Measurements from ENCODE around the gene CITED4.

The CITED4 gene

GRCh38 chr1:40853113-40853884 lies 8.9 kb downstream of the CITED4 start:
- no peaks in the 10 kb centered on the region for H3K9me3 ChIP-seq (ENCODE audit: control insufficient read depth, insufficient read depth, low read length)
- H3K4me1 ChIP-seq (ENCODE audit: control insufficient read depth, insufficient read depth, low read length): no peaks in the 10 kb centered on the region
- H3K36me3 ChIP-seq (ENCODE audit: control insufficient read depth, insufficient read depth, low read length): no peaks in the 10 kb centered on the region
- H3K27ac ChIP-seq (ENCODE audit: low read depth, low read length): no peak overlapping the region
- no peak overlapping the region for H3K4me3 ChIP-seq (ENCODE audit: low read depth, low read length)
- no peak overlapping the region for H3K9ac ChIP-seq (ENCODE audit: low read depth, low read length)
- no peaks in the 10 kb centered on the region for H3K27me3 ChIP-seq (ENCODE audit: control insufficient read depth, insufficient read depth, low read length)

- H3K4me1 ChIP-seq (ENCODE audit: control insufficient read depth, insufficient read depth, low read length): no peaks in the 10 kb centered on the region
Observed at GRCh38 chr1:40851643-40852042, 10.5 kb downstream of the CITED4 start.

GRCh38 chr1:40849801-40850592 lies 12.2 kb downstream of the CITED4 start:
- Histone ChIP-seq H3K4me3 (ENCODE audit: low read depth, low read length) (no peak overlapping the region), H3K4me1 (ENCODE audit: control insufficient read depth, insufficient read depth, low read length) (no peaks in the 10 kb centered on the region), H3K27ac (ENCODE audit: low read depth, low read length) (no peak overlapping the region), H3K36me3 (ENCODE audit: control insufficient read depth, insufficient read depth, low read length) (no peaks in the 10 kb centered on the region), H3K27me3 (ENCODE audit: control insufficient read depth, insufficient read depth, low read length) (no peaks in the 10 kb centered on the region), H3K9me3 (ENCODE audit: control insufficient read depth, insufficient read depth, low read length) (no peaks in the 10 kb centered on the region), H3K9ac (ENCODE audit: low read depth, low read length) (no peak overlapping the region)

More at GRCh38 chr1:40851643-40852042, 10.5 kb downstream of the CITED4 start:
- Histone ChIP-seq H3K27me3 (ENCODE audit: control insufficient read depth, insufficient read depth, low read length) (no peaks in the 10 kb centered on the region), H3K9me3 (ENCODE audit: control insufficient read depth, insufficient read depth, low read length) (no peaks in the 10 kb centered on the region), H3K27ac (ENCODE audit: low read depth, low read length) (no peak overlapping the region), H3K9ac (ENCODE audit: low read depth, low read length) (no peak overlapping the region), H3K4me3 (ENCODE audit: low read depth, low read length) (no peak overlapping the region), H3K36me3 (ENCODE audit: control insufficient read depth, insufficient read depth, low read length) (no peaks in the 10 kb centered on the region)

GRCh38 chr1:40848530-40849189 lies 13.5 kb downstream of the CITED4 start:
- Histone ChIP-seq H3K36me3 (ENCODE audit: control insufficient read depth, insufficient read depth, low read length) (no peaks in the 10 kb centered on the region), H3K9ac (ENCODE audit: low read depth, low read length) (no peak overlapping the region), H3K9me3 (ENCODE audit: control insufficient read depth, insufficient read depth, low read length) (no peaks in the 10 kb centered on the region), H3K4me3 (ENCODE audit: low read depth, low read length) (no peak overlapping the region), H3K4me1 (ENCODE audit: control insufficient read depth, insufficient read depth, low read length) (no peaks in the 10 kb centered on the region), H3K27me3 (ENCODE audit: control insufficient read depth, insufficient read depth, low read length) (no peaks in the 10 kb centered on the region), H3K27ac (ENCODE audit: low read depth, low read length) (no peak overlapping the region)

- H3K4me3 ChIP-seq (ENCODE audit: low read depth, low read length): no peak overlapping the region
- H3K4me1 ChIP-seq (ENCODE audit: control insufficient read depth, insufficient read depth, low read length): no peaks in the 10 kb centered on the region
- H3K27ac ChIP-seq (ENCODE audit: low read depth, low read length): no peak overlapping the region
- H3K9me3 ChIP-seq (ENCODE audit: control insufficient read depth, insufficient read depth, low read length): no peaks in the 10 kb centered on the region
- H3K9ac ChIP-seq (ENCODE audit: low read depth, low read length): no peak overlapping the region
- no peaks in the 10 kb centered on the region for H3K36me3 ChIP-seq (ENCODE audit: control insufficient read depth, insufficient read depth, low read length)
- no peaks in the 10 kb centered on the region for H3K27me3 ChIP-seq (ENCODE audit: control insufficient read depth, insufficient read depth, low read length)
Observed at GRCh38 chr1:40847023-40847745, 15.0 kb downstream of the CITED4 start.

- H3K27me3 ChIP-seq (ENCODE audit: control insufficient read depth, insufficient read depth, low read length): no peaks in the 10 kb centered on the region
- no peaks in the 10 kb centered on the region for H3K4me1 ChIP-seq (ENCODE audit: control insufficient read depth, insufficient read depth, low read length)
- no peak overlapping the region for H3K9ac ChIP-seq (ENCODE audit: low read depth, low read length)
- H3K36me3 ChIP-seq (ENCODE audit: control insufficient read depth, insufficient read depth, low read length): no peaks in the 10 kb centered on the region
- no peak overlapping the region for H3K4me3 ChIP-seq (ENCODE audit: low read depth, low read length)
- no peak overlapping the region for H3K27ac ChIP-seq (ENCODE audit: low read depth, low read length)
- H3K9me3 ChIP-seq (ENCODE audit: control insufficient read depth, insufficient read depth, low read length): no peaks in the 10 kb centered on the region
Observed at GRCh38 chr1:40845895-40846294, 16.3 kb downstream of the CITED4 start.

- H3K4me3 ChIP-seq (ENCODE audit: low read depth, low read length): no peak overlapping the region
Observed at GRCh38 chr1:40844887-40845878, 17.0 kb downstream of the CITED4 start.

GRCh38 chr1:40844079-40844478 lies 18.1 kb downstream of the CITED4 start:
- no peaks in the 10 kb centered on the region for H3K4me1 ChIP-seq (ENCODE audit: control insufficient read depth, insufficient read depth, low read length)
- H3K36me3 ChIP-seq (ENCODE audit: control insufficient read depth, insufficient read depth, low read length): no peaks in the 10 kb centered on the region
- no peak overlapping the region for H3K27ac ChIP-seq (ENCODE audit: low read depth, low read length)
- H3K27me3 ChIP-seq (ENCODE audit: control insufficient read depth, insufficient read depth, low read length): no peaks in the 10 kb centered on the region
- H3K9ac ChIP-seq (ENCODE audit: low read depth, low read length): no peak overlapping the region
- no peaks in the 10 kb centered on the region for H3K9me3 ChIP-seq (ENCODE audit: control insufficient read depth, insufficient read depth, low read length)
- H3K4me3 ChIP-seq (ENCODE audit: low read depth, low read length): no peak overlapping the region

More at GRCh38 chr1:40844887-40845878, 17.0 kb downstream of the CITED4 start:
- Histone ChIP-seq H3K4me1 (ENCODE audit: control insufficient read depth, insufficient read depth, low read length) (no peaks in the 10 kb centered on the region), H3K27me3 (ENCODE audit: control insufficient read depth, insufficient read depth, low read length) (no peaks in the 10 kb centered on the region), H3K9ac (ENCODE audit: low read depth, low read length) (no peak overlapping the region), H3K27ac (ENCODE audit: low read depth, low read length) (no peak overlapping the region), H3K36me3 (ENCODE audit: control insufficient read depth, insufficient read depth, low read length) (no peaks in the 10 kb centered on the region), H3K9me3 (ENCODE audit: control insufficient read depth, insufficient read depth, low read length) (no peaks in the 10 kb centered on the region)

- Histone ChIP-seq H3K9me3 (ENCODE audit: control insufficient read depth, insufficient read depth, low read length) (no peaks in the 10 kb centered on the region), H3K4me1 (ENCODE audit: control insufficient read depth, insufficient read depth, low read length) (no peaks in the 10 kb centered on the region), H3K9ac (ENCODE audit: low read depth, low read length) (no peak overlapping the region), H3K27ac (ENCODE audit: low read depth, low read length) (no peak overlapping the region), H3K27me3 (ENCODE audit: control insufficient read depth, insufficient read depth, low read length) (no peaks in the 10 kb centered on the region), H3K36me3 (ENCODE audit: control insufficient read depth, insufficient read depth, low read length) (no peaks in the 10 kb centered on the region), H3K4me3 (ENCODE audit: low read depth, low read length) (no peak overlapping the region)
Observed at GRCh38 chr1:40842691-40843090, 19.5 kb downstream of the CITED4 start.

- H3K36me3 ChIP-seq (ENCODE audit: control insufficient read depth, insufficient read depth, low read length): no peaks in the 10 kb centered on the region
- no peak overlapping the region for H3K9ac ChIP-seq (ENCODE audit: low read depth, low read length)
- H3K4me3 ChIP-seq (ENCODE audit: low read depth, low read length): no peak overlapping the region
- H3K4me1 ChIP-seq (ENCODE audit: control insufficient read depth, insufficient read depth, low read length): no peaks in the 10 kb centered on the region
- no peak overlapping the region for H3K27ac ChIP-seq (ENCODE audit: low read depth, low read length)
- no peaks in the 10 kb centered on the region for H3K9me3 ChIP-seq (ENCODE audit: control insufficient read depth, insufficient read depth, low read length)
- no peaks in the 10 kb centered on the region for H3K27me3 ChIP-seq (ENCODE audit: control insufficient read depth, insufficient read depth, low read length)
Observed at GRCh38 chr1:40842207-40842606, 20.0 kb downstream of the CITED4 start.
